ENCODE results near the gene TAS2R41.

DNA sequence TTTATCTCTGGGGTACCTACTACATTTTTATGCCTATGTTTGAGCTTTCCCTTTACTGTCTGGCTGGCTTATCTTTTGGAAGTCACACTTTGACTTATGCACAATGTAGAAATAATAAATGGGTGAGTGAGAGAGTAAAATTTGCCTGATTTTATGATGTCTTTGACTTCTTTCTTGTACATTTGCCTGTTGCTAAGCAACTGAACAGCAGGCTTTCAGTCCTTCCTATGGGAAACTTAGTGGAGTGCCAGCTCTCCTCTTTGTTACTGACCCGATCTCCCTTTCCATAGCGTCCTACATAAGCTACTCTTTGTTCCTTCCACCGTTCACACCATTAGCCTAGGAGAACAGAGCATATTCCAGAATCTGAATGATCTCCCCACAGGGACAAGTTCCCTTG is 30.2 kb upstream of the TAS2R41 start:
- TF ChIP-seq POLR2A (IDR thresholded peaks at IDR 0.05), result no peak
- TF ChIP-seq, protein P1, sequence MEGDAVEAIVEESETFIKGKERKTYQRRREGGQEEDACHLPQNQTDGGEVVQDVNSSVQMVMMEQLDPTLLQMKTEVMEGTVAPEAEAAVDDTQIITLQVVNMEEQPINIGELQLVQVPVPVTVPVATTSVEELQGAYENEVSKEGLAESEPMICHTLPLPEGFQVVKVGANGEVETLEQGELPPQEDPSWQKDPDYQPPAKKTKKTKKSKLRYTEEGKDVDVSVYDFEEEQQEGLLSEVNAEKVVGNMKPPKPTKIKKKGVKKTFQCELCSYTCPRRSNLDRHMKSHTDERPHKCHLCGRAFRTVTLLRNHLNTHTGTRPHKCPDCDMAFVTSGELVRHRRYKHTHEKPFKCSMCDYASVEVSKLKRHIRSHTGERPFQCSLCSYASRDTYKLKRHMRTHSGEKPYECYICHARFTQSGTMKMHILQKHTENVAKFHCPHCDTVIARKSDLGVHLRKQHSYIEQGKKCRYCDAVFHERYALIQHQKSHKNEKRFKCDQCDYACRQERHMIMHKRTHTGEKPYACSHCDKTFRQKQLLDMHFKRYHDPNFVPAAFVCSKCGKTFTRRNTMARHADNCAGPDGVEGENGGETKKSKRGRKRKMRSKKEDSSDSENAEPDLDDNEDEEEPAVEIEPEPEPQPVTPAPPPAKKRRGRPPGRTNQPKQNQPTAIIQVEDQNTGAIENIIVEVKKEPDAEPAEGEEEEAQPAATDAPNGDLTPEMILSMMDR (IDR thresholded peaks at IDR 0.05), result no peak
